ENCODE data around the gene TRHDE.
A peak's percentile ranks its signal among the peaks of the same experiment; 100 is the strongest.

TRHDE gene

GRCh38 chr12:72323881-72324280, 51.7 kb downstream of the TRHDE start:
- no peak for DNase-seq

GRCh38 chr12:72330301-72330700, 58.1 kb downstream of the TRHDE start:
- DNase-seq: no peak

- no peak for DNase-seq
These were observed 58.6 kb downstream of the TRHDE start for GRCh38 chr12:72330784-72331183.

- no peak for DNase-seq
These were observed 65.2 kb downstream of the TRHDE start for GRCh38 chr12:72337382-72337781.

- no peak for DNase-seq
These were observed 65.8 kb downstream of the TRHDE start for GRCh38 chr12:72337946-72338345.

GRCh38 chr12:72338437-72338836, 66.3 kb downstream of the TRHDE start:
- DNase-seq: no peak

- peak; percentile 65 to 78 for DNase-seq
These were observed 74.3 kb downstream of the TRHDE start for GRCh38 chr12:72346363-72346944.

GRCh38 chr12:72349491-72349890, 77.3 kb downstream of the TRHDE start:
- DNase-seq: no peak

- no peak for DNase-seq
These were observed 87.2 kb downstream of the TRHDE start for GRCh38 chr12:72359416-72359815.

GRCh38 chr12:72365151-72365550, 93.0 kb downstream of the TRHDE start:
- DNase-seq: no peak

GRCh38 chr12:72366255-72366654, 94.1 kb downstream of the TRHDE start:
- no peak for DNase-seq

- DNase-seq: no peak
These were observed 96.1 kb downstream of the TRHDE start for GRCh38 chr12:72368298-72368697.

GRCh38 chr12:72368719-72369422, 96.7 kb downstream of the TRHDE start:
- DNase-seq: no peak

GRCh38 chr12:72369423-72369959, 97.3 kb downstream of the TRHDE start:
- no peak for DNase-seq

- DNase-seq: no peak
These were observed 108.3 kb downstream of the TRHDE start for GRCh38 chr12:72380441-72380840.

GRCh38 chr12:72388322-72388721, 116.2 kb downstream of the TRHDE start:
- no peak for DNase-seq

GRCh38 chr12:72390146-72390545, 118.0 kb downstream of the TRHDE start:
- DNase-seq: no peak

- no peak for DNase-seq
These were observed 133.9 kb downstream of the TRHDE start for GRCh38 chr12:72406111-72406510.

- no peak for DNase-seq
These were observed 160.0 kb downstream of the TRHDE start for GRCh38 chr12:72432037-72432604.

GRCh38 chr12:72433298-72433697, 161.1 kb downstream of the TRHDE start:
- DNase-seq: no peak

GRCh38 chr12:72434999-72435398, 162.8 kb downstream of the TRHDE start:
- no peak for DNase-seq

GRCh38 chr12:72442217-72442616, 170.0 kb downstream of the TRHDE start:
- DNase-seq: no peak

GRCh38 chr12:72444125-72444524, 172.0 kb downstream of the TRHDE start:
- no peak for DNase-seq

- no peak for DNase-seq
These were observed 172.4 kb downstream of the TRHDE start for GRCh38 chr12:72444566-72444965.

All from Kasumi-1 (cell line).